Measurements from ENCODE around the gene GLB1L.

- TF ChIP-seq CTCF (IDR thresholded peaks at IDR 0.05) (peak; percentile 88 to 98 (median 91)), POLR2A (IDR thresholded peaks at IDR 0.05) (no peak)
These were observed 32.7 kb upstream of the GLB1L start for GRCh38 chr2:219277703-219278654.
